ENCODE data around the gene ANXA11.
A peak's percentile ranks its signal among the peaks of the same experiment; 100 is the strongest.

Gene ANXA11

GRCh38 chr10:80164596-80164995 lies 40.7 kb downstream of the ANXA11 start:
- DNase-seq = no peak

GRCh38 chr10:80163741-80164341 lies 41.5 kb downstream of the ANXA11 start:
- no peak for DNase-seq

GRCh38 chr10:80161321-80162083 lies 43.8 kb downstream of the ANXA11 start:
- peak; percentile 37 for DNase-seq

- no peak for DNase-seq
These were observed 44.7 kb downstream of the ANXA11 start for GRCh38 chr10:80160361-80161320.

- no peak for DNase-seq
These were observed 46.0 kb downstream of the ANXA11 start for GRCh38 chr10:80159166-80159873.

GRCh38 chr10:80158598-80159127 lies 46.7 kb downstream of the ANXA11 start:
- DNase-seq = peak; percentile 82

GRCh38 chr10:80158126-80158525 lies 47.2 kb downstream of the ANXA11 start:
- DNase-seq = no peak

GRCh38 chr10:80157561-80157960 lies 47.8 kb downstream of the ANXA11 start:
- no peak for DNase-seq

- DNase-seq = no peak
These were observed 49.1 kb downstream of the ANXA11 start for GRCh38 chr10:80156216-80156615.

- no peak for DNase-seq
These were observed 49.6 kb downstream of the ANXA11 start for GRCh38 chr10:80155696-80156215.

GRCh38 chr10:80154978-80155695 lies 50.2 kb downstream of the ANXA11 start:
- DNase-seq = no peak

GRCh38 chr10:80154626-80154977 lies 50.7 kb downstream of the ANXA11 start:
- DNase-seq = no peak

- no peak for DNase-seq
These were observed 51.9 kb downstream of the ANXA11 start for GRCh38 chr10:80153460-80153859.

- no peak for DNase-seq
These were observed 52.5 kb downstream of the ANXA11 start for GRCh38 chr10:80152820-80153219.

- no peak for DNase-seq
These were observed 55.2 kb downstream of the ANXA11 start for GRCh38 chr10:80150172-80150571.

- DNase-seq = no peak
These were observed 56.2 kb downstream of the ANXA11 start for GRCh38 chr10:80149123-80149522.

- no peak for DNase-seq
These were observed 57.1 kb downstream of the ANXA11 start for GRCh38 chr10:80148166-80148805.

- no peak for DNase-seq
These were observed 58.4 kb downstream of the ANXA11 start for GRCh38 chr10:80146918-80147317.

GRCh38 chr10:80145406-80146308 lies 59.7 kb downstream of the ANXA11 start:
- peak; percentile 36 for DNase-seq

GRCh38 chr10:80144696-80145131 lies 60.6 kb downstream of the ANXA11 start:
- DNase-seq = no peak
